ENCODE data around the gene ABCF3.

DNA sequence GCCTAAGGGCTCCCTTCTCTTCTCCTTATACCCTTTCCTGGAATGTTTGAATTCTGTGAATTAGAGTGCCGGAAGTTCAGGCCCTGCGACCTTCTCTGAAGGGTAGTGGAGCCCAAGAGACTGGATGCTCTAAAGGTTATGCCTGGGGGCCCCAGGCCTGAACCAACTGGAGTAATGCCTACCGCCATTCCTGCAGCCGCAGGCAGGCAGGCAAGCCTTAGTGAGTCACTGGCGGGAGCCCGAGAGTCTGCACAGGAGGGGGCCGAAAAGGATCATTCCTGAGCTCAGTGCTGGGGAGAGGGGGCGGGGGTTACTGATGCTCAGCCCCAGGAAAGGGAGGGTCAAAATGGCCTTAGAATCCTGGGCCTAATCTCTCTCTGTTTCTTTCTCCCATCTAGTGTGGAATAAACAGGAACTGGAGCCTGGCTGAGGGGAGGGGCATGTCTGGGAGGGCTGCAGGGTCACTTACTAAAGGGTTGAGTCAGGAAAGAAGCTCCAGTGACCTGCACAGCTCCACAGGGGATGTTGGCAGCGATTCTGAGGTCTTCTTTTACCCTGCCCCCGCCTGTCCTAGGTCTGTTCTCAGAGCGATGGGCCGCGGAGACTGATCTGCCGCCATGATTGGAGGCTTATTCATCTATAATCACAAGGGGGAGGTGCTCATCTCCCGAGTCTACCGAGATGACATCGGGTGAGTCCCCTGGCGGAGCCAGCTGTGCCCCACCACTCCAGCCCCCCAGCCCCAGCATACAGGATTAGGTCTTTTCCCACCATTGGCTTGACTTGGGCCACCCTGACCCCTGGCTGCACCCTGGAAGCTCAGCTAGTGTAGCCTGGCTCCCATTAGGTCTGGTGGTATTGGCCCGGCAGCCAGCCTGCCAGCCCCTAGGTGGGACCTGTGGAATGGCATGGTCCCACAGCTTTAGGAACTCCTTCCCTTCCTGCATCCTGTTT lies 9.3 kb upstream of the ABCF3 start:
- TF ChIP-seq, protein P1, sequence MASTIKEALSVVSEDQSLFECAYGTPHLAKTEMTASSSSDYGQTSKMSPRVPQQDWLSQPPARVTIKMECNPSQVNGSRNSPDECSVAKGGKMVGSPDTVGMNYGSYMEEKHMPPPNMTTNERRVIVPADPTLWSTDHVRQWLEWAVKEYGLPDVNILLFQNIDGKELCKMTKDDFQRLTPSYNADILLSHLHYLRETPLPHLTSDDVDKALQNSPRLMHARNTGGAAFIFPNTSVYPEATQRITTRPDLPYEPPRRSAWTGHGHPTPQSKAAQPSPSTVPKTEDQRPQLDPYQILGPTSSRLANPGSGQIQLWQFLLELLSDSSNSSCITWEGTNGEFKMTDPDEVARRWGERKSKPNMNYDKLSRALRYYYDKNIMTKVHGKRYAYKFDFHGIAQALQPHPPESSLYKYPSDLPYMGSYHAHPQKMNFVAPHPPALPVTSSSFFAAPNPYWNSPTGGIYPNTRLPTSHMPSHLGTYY (CRISPR knock-in tag; IDR thresholded peaks at IDR 0.05) = no peak
- TF ChIP-seq ZNF263 (CRISPR knock-in tag; IDR thresholded peaks at IDR 0.05; ENCODE audit: low read depth) = no peak
- TF ChIP-seq SP1 (CRISPR knock-in tag; conservative IDR thresholded peaks at IDR 0.05) = no peak
- TF ChIP-seq CREB1 (CRISPR knock-in tag; IDR thresholded peaks at IDR 0.05) = no peak
- TF ChIP-seq, protein P2, sequence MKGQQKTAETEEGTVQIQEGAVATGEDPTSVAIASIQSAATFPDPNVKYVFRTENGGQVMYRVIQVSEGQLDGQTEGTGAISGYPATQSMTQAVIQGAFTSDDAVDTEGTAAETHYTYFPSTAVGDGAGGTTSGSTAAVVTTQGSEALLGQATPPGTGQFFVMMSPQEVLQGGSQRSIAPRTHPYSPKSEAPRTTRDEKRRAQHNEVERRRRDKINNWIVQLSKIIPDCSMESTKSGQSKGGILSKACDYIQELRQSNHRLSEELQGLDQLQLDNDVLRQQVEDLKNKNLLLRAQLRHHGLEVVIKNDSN (CRISPR knock-in tag; IDR thresholded peaks at IDR 0.05) = no peak
- TF ChIP-seq, protein P3, sequence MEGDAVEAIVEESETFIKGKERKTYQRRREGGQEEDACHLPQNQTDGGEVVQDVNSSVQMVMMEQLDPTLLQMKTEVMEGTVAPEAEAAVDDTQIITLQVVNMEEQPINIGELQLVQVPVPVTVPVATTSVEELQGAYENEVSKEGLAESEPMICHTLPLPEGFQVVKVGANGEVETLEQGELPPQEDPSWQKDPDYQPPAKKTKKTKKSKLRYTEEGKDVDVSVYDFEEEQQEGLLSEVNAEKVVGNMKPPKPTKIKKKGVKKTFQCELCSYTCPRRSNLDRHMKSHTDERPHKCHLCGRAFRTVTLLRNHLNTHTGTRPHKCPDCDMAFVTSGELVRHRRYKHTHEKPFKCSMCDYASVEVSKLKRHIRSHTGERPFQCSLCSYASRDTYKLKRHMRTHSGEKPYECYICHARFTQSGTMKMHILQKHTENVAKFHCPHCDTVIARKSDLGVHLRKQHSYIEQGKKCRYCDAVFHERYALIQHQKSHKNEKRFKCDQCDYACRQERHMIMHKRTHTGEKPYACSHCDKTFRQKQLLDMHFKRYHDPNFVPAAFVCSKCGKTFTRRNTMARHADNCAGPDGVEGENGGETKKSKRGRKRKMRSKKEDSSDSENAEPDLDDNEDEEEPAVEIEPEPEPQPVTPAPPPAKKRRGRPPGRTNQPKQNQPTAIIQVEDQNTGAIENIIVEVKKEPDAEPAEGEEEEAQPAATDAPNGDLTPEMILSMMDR (IDR thresholded peaks at IDR 0.05) = no peak
- TF ChIP-seq, protein P4, sequence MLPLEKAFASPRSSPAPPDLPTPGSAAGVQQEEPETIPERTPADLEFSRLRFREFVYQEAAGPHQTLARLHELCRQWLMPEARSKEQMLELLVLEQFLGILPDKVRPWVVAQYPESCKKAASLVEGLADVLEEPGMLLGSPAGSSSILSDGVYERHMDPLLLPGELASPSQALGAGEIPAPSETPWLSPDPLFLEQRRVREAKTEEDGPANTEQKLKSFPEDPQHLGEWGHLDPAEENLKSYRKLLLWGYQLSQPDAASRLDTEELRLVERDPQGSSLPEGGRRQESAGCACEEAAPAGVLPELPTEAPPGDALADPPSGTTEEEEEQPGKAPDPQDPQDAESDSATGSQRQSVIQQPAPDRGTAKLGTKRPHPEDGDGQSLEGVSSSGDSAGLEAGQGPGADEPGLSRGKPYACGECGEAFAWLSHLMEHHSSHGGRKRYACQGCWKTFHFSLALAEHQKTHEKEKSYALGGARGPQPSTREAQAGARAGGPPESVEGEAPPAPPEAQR (CRISPR knock-in tag; IDR thresholded peaks at IDR 0.05) = no peak
- TF ChIP-seq ZNF138 (CRISPR knock-in tag; conservative IDR thresholded peaks at IDR 0.05) = no peak
- no peak for TF ChIP-seq ZNF317 (CRISPR knock-in tag; IDR thresholded peaks at IDR 0.05; ENCODE audit: borderline replicate concordance, low read depth)

All from WTC11 (cell line).